Panc1 (cell line): ENCODE results near the gene CDH13. TPM values are rescaled to one million over a fixed set of nuclear protein-coding genes. Genes with fewer than 3 reads are reported as not detected.

ENCODE experiments used
- ATAC-seq: fragments of 200-7000 bp; cut with Tn5 transposase; 2 replicates; pipeline ENCODE4 v1.9.1; 2020; ENCODE audit warnings: mild to moderate bottlenecking, moderate library complexity
- BruUV-seq: library from RNA; stranded (reverse); fragments of 400-500 nt; replicated peaks from 2 replicates; lab custom pipeline; 2021; lab: Mats Ljungman, UMichigan
- CTCF ChIA-PET: fragments of 300-600 bp; sonication (Branson Sonifier 250); formaldehyde crosslinking; loops from one replicate; lab custom pipeline; 2022; ENCODE audit warnings: antibody characterized with exemption; lab: Charles Lee
- POLR2A ChIA-PET: fragments of 300-600 bp; sonication (Branson Sonifier 250); formaldehyde crosslinking; loops from one replicate; lab custom pipeline; 2022; ENCODE audit warnings: antibody characterized with exemption; lab: Charles Lee
- DNase-seq: peaks from one replicate; pipeline ENCODE4 v3.0.0-alpha.2; 2010; ENCODE audit warnings: low read depth, low spot score
- H3K27ac ChIP-seq: 2 replicates; pipeline ENCODE4 v1.5.1; 2011; ENCODE audit warnings: mild to moderate bottlenecking, low read length, inconsistent platforms
- H3K27me3 ChIP-seq: fragments of 200-500 bp; sonication (Bioruptor generic); 2 replicates; pipeline ENCODE4 v1.6.0; 2014; ENCODE audit warnings: low read length, inconsistent platforms; ENCODE audit not compliant: control insufficient read depth, insufficient read depth
- H3K36me3 ChIP-seq: fragments of 200-500 bp; sonication (Bioruptor generic); 2 replicates; pipeline ENCODE4 v1.5.1; 2014; ENCODE audit warnings: inconsistent platforms, mild to moderate bottlenecking, low read length, moderate library complexity; ENCODE audit not compliant: control insufficient read depth, insufficient read depth
- H3K4me1 ChIP-seq: 2 replicates; pipeline ENCODE4 v1.5.1; 2011; ENCODE audit warnings: inconsistent platforms, mild to moderate bottlenecking, low read length, moderate library complexity; ENCODE audit not compliant: control insufficient read depth, insufficient read depth
- H3K4me3 ChIP-seq, 2 experiments: 2 replicates each; pipeline ENCODE4 v1.5.1; 2011 to 2012; ENCODE audit warnings: low read depth in 2 of 2, low read length in 2 of 2, mild to moderate bottlenecking in 2 of 2, inconsistent platforms in 1 of 2, moderate library complexity in 1 of 2
- H3K9me3 ChIP-seq: fragments of 200-500 bp; sonication (Bioruptor generic); 2 replicates; pipeline ENCODE4 v1.5.1; 2014; ENCODE audit warnings: low read depth, mild to moderate bottlenecking, inconsistent platforms, low read length, moderate library complexity; ENCODE audit not compliant: control insufficient read depth, insufficient read depth
- CTCF ChIP-seq: fragments of 450-650 bp; IDR thresholded peaks from 2 replicates; pipeline ENCODE4 v1.5.1; 2017; ENCODE audit warnings: mild to moderate bottlenecking
- POLR2AphosphoS5 ChIP-seq: IDR thresholded peaks from 2 replicates; pipeline ENCODE4 v1.6.1; 2012; ENCODE audit warnings: mild to moderate bottlenecking, low read depth, low read length, moderate library complexity
- SIN3A ChIP-seq: IDR thresholded peaks from 2 replicates; pipeline ENCODE4 v1.6.1; 2012; ENCODE audit warnings: low read depth, mild to moderate bottlenecking, low read length, moderate library complexity, borderline replicate concordance; ENCODE audit not compliant: insufficient read depth
- TCF7L2 ChIP-seq: IDR thresholded peaks from 2 replicates; pipeline ENCODE4 v1.6.1; 2011; ENCODE audit warnings: mild to moderate bottlenecking, low read depth, low read length, inconsistent platforms
- in situ Hi-C: cut with HindIII; loops from 2 replicates; pipeline ENCODE4 v1.10.0; 2016; ENCODE audit warnings: low sequenced_read_pairs, low pct_unique_long_range_greater_than_20kb
- intact Hi-C: fragments of 100-400 bp; cut with micrococcal nuclease; formaldehyde crosslinking; loops from one replicate; pipeline ENCODE4 v1.10.0; 2022; ENCODE audit not compliant: unreplicated experiment
- total RNA-seq: library from RNA; stranded (reverse); gene quantifications from one replicate; pipeline ENCODE4 v1.2.1, GENCODE V29; 2021; ENCODE audit not compliant: unreplicated experiment
- TF ChIP-seq, protein P1 (sequence below), 2 experiments: IDR thresholded peaks; 2 replicates each; pipeline ENCODE4 v1.6.1; 2011 to 2012; ENCODE audit warnings: low read depth in 2 of 2, control low read depth in 1 of 2, low read length in 1 of 2, mild to moderate bottlenecking in 1 of 2, moderate library complexity in 1 of 2; ENCODE audit not compliant: insufficient read depth in 1 of 2

Gene CDH13
- total RNA-seq, 1 experiment from 2014 or later: not detected

GRCh38 chr16:82584553-82585152 is 42.1 kb upstream of the CDH13 start:
- ChIA-PET CTCF (no interaction called here), POLR2A (no interaction called here)
- in situ Hi-C loops: no loop called here
- Histone ChIP-seq H3K27me3 (no peaks in the 10 kb centered on the region), H3K4me3 (no peak overlapping the region), H3K27ac (no peak overlapping the region), H3K36me3 (no peaks in the 10 kb centered on the region), H3K4me1 (no peaks in the 10 kb centered on the region), H3K9me3 (no peaks in the 10 kb centered on the region)
- ATAC-seq (no peak), DNase-seq (no peak)
- no TSS peak for BruUV-seq
- TF ChIP-seq SIN3A (no peak), POLR2AphosphoS5 (no peak), TCF7L2 (no peak), CTCF (no peak)
- TF ChIP-seq, protein P1, sequence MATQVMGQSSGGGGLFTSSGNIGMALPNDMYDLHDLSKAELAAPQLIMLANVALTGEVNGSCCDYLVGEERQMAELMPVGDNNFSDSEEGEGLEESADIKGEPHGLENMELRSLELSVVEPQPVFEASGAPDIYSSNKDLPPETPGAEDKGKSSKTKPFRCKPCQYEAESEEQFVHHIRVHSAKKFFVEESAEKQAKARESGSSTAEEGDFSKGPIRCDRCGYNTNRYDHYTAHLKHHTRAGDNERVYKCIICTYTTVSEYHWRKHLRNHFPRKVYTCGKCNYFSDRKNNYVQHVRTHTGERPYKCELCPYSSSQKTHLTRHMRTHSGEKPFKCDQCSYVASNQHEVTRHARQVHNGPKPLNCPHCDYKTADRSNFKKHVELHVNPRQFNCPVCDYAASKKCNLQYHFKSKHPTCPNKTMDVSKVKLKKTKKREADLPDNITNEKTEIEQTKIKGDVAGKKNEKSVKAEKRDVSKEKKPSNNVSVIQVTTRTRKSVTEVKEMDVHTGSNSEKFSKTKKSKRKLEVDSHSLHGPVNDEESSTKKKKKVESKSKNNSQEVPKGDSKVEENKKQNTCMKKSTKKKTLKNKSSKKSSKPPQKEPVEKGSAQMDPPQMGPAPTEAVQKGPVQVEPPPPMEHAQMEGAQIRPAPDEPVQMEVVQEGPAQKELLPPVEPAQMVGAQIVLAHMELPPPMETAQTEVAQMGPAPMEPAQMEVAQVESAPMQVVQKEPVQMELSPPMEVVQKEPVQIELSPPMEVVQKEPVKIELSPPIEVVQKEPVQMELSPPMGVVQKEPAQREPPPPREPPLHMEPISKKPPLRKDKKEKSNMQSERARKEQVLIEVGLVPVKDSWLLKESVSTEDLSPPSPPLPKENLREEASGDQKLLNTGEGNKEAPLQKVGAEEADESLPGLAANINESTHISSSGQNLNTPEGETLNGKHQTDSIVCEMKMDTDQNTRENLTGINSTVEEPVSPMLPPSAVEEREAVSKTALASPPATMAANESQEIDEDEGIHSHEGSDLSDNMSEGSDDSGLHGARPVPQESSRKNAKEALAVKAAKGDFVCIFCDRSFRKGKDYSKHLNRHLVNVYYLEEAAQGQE (IDR thresholded peaks at IDR 0.05; ENCODE audit: insufficient read depth in 1 of 2, low read depth in 2 of 2, low read length in 1 of 2): no peak
- intact Hi-C loops: loop anchor here (10.0 kb wide), 1 partner anchor 320 kb away; no protein-coding TSS in a partner anchor

GRCh38 chr16:82585675-82586074 is 41.1 kb upstream of the CDH13 start:
- Histone ChIP-seq H3K4me1 (no peaks in the 10 kb centered on the region), H3K4me3 (no peak overlapping the region), H3K27me3 (no peaks in the 10 kb centered on the region), H3K36me3 (no peaks in the 10 kb centered on the region), H3K9me3 (no peaks in the 10 kb centered on the region), H3K27ac (no peak overlapping the region)
- intact Hi-C loops: loop anchor here (10.0 kb wide), 1 partner anchor 321 kb away; no protein-coding TSS in a partner anchor
- in situ Hi-C loops: no loop called here
- ChIA-PET CTCF (no interaction called here), POLR2A (no interaction called here)
- DNase-seq: no peak
- BruUV-seq: no TSS peak
- TF ChIP-seq TCF7L2 (no peak), POLR2AphosphoS5 (no peak), SIN3A (no peak), CTCF (no peak)
- TF ChIP-seq, protein P1 (IDR thresholded peaks at IDR 0.05; ENCODE audit: insufficient read depth in 1 of 2, low read depth in 2 of 2, low read length in 1 of 2): no peak
- no peak for ATAC-seq
